Stimulated activated naive CD4-positive, alpha-beta T cell (primary cell): ENCODE results near the gene UCHL3.
"Not testable (repeated sequence)": the region's sequence is repeated elsewhere in the genome, so short reads cannot be mapped to it uniquely, and the experiment has no call there.

Experiments used
- DNase-seq, 6 experiments: peaks; one replicate each; lab custom pipeline; 2025; lab: John Stamatoyannopoulos, UW

Gene UCHL3

DNA sequence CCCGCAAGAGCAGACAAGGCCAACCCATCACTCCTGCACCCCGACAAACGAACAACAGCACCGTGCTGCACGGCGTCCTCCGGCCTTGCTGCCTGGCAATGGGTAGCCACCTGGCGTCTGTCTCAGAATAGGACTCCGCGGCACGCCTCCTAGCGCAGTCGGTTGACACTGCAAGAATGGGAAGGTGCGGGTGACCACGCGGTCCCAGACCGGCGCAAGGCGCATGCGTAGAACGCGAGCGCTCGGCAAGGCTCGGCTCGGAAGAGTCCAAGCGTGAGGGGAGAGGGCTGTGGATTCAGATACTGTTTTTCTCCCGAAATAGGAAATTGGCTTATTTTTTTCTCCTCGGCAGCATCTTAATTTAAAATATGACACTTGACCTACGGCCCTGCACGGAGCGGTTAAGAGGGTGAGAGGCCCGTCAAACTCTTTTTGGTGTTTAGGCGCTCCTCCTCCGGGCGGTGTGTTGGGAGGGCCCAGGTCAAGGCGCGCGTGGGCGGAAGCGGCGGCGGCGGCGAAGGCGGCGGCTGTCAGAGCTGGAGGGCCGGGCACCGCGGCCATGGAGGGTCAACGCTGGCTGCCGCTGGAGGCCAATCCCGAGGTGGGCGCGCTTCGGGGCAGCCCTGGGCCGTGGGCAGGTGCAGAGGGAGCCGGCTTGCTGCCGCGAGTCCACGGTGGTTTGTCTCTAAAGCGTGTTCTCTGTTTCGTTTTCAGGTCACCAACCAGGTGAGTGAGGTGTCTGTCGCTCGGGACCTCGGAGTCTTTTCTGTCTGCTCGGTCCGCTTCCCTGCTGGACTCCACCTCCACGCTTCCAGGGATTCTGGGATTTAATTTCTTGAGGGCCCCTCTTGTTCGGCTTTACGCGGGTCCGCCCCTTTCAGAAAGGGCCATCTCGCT, at the start of gene UCHL3:
UCHL3 (plus strand) TSS at position 530 of the 897 bp plus-strand sequence; CDS start at position 560, 30 bp downstream.
- DNase-seq: peak; percentile 92 to 99 (median 94)

DNA sequence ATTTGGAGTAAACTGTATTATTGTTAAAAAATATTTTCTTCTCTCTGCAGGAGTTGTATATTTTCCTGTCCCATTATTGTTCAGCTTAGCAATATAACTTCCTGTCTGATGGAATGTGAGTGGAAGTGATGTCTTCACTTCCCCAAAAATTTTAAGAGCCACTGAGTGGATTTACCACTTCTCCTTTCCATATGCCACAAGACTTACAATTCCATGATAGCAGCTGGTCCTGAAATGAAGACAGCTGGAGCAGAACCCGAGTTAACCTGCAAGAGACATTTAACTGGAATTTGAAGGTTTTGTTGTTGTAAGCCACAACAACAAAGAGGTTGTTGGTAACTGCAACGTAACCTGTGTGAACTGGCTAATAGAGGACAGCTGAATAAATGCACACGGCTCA, 44.3 kb upstream of the UCHL3 start:
- no peak for DNase-seq

DNA sequence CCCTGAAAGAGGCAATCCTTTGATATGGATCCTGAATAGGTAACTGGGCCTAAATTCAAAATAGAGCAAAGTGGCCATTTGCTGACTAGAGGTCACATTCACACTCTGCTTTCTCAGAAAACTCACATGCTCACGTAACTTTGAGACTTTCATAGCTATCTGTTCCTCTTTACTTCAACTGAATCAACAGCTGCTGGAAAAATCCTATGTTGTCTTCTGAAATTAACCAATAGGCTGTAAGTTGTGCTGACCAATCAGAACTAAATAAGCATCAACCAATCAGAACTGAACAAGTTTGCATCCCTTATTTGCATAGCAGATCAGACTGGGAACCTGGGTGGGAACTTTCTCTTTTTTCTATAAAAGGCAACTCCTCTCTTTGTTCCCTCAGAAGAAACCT, 43.6 kb upstream of the UCHL3 start:
- no peak for DNase-seq

DNA sequence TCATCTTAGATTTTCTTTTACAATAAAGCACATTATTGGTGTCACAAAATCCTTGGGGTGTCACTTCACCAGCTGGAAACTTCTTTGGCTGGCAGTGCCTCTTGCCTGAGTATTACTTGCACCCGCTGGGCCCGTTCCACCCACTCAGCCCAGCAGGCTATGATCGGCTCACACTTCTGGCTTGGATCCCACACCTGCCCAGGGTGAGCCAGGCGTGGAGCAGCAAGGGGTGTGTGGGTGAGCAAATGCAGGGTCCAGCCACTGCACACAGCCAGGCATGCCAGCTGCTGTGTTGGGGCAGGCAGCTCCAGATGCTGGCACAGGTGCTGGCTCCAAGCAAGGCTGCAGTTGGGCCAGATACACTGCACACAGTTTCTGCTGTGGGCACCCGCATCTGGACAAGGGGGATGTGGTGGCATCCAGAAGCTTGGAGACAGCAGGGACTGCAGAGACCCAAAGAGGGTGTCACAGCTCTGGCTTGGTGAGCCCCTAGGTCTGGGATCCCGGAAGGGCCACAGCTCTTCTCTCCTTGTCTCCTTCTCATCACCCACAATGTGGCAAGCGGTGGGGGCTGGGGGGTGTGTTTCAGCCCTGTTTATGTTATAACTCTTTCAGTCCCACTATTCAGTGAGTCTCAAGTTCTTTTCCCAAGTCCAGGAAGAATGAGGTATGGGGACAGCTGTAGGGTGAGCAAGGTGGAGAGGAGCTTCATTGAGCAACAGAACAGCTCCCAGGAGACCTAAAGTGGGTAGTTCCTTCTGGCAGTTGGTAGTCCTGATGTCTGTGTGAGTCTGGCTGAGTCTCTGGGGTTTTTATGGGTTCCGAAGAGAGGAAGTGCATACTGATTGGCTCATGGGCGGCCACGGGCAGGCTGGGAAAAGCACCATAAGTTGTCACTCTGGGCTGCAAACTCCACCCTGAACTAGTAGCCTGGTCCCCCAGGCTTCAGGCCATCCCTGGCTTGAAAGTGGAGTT, 42.3 kb upstream of the UCHL3 start:
- no peak for DNase-seq

DNA sequence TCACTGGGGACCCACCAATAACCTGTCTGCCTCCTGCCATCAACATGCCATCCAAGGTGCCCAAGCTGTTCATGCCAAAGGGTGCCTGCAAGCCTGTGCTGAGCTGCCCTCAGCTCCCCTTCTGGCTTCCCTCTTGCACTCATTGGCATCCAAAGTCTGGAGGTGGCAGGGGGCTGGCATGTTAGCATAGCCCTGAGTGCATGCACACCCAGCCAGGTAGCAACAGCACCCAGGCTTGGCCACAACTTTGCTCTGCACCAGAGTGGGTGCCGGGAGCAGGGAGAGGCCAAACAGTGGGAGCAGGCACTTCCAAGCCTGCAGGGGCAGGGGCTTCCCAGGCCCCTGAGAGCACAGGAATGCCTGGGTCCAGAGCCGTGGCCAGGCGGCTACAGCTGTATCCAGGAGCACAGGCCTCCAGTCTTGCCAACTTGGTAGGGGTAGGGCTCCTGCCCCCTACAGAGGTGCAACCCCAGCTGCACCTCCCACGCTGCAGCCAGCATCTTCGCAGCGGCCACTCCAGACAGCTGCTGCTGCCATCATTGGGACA, 41.5 kb upstream of the UCHL3 start:
- no peak for DNase-seq

DNA sequence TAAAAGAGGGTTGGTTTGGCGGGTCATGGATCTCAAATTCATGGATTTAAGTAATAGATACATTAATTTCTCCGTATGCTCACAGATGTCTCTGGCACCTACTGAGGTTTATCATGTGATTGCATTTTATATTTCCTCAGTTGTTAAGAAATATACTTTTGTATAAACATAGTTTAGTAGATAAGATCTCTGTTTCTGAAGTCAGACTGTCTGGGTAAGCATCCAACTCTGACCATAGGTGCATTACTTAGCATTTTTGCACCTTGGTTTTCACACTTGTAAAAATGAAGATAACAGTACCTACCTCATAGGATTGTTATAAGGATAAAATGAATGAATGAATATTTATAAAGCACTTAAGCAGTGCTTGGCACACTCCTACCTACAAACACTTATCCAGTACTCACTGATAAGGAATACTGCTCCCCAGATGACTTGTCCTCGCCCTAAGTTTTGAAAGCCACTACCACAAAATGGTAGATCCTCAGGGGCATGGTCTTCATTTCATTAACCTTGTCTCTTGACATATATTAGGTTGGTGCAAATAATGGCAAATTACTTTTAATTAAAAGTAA, 38.5 kb upstream of the UCHL3 start:
- no peak for DNase-seq

DNA sequence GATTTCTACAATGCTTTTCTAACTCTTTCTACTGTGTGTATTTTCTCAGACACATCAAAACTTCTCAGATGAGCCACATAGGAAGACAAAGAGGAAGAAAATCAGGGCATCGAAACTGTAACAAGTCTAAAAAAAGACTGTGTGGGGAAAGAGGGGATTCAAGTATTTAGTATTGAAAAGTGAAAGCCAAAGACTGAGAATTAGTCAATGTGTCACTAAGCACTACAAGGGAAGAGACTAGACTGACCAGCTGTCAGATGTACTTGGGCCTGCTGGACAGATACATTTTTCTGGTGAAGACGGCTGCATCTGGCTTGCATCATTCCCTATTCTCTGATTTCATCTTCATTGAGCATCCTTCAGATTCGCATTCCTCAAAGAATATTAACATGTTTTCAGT, 37.3 kb upstream of the UCHL3 start:
- DNase-seq: no peak

DNA sequence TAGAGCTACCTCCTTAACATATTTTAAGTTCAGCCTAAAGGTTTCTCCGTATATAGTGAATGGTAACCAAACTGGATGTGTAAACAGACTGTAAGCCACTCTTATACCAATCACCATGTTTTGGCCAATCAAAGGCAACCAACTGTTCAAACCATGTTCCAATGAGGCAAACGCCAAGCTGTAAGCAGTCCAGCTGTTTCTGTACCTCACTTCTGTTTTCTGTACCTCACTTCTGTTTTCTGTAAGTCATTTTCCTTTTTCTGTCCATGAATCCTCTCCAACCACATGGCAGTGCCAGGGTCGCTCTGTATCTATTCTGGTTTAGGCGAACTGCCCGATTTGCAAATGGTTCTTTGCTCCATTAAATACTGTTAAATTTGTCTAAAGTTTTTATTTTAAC, 36.3 kb upstream of the UCHL3 start:
- DNase-seq: no peak

DNA sequence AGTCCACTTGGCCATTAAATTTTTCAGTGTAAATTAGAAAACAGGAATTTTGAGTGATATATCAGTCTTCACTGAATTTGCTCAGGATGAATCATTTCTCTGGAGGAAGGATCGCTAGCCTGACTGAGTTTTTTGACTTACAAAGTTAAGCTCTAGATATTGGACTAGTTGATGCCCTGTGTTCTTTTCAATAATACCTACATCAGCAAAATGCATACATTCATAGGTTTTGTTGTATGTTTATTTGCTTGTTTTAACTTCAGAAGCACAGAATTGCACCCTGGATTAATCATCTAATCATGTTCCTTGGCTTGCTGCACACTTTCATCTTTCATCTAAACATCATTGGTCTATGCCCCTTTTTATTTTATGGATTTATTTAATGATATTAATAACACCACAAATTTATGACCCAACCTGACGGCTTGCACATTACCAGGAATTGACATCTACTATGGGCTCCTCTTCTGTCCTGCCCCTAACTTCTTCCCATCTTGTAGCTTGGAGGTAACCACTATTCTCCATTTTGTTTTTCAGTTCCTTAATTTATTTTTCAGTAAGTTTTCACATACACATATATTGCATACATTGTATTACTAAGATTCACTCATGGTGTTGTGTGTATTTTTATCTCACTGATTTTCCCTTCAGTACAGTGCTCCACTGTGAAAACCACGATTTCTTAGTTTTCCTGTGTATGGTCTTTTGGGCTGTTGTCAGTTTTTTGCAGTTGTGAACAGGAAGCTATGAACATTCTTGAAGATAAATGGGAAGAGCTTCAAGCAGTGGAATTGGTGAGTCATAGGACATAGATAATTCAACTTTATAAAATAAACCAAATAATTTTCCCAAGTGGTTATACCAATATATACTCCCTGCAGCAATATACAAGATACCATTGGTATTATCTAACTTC, 35.3 kb upstream of the UCHL3 start:
- no peak for DNase-seq

DNA sequence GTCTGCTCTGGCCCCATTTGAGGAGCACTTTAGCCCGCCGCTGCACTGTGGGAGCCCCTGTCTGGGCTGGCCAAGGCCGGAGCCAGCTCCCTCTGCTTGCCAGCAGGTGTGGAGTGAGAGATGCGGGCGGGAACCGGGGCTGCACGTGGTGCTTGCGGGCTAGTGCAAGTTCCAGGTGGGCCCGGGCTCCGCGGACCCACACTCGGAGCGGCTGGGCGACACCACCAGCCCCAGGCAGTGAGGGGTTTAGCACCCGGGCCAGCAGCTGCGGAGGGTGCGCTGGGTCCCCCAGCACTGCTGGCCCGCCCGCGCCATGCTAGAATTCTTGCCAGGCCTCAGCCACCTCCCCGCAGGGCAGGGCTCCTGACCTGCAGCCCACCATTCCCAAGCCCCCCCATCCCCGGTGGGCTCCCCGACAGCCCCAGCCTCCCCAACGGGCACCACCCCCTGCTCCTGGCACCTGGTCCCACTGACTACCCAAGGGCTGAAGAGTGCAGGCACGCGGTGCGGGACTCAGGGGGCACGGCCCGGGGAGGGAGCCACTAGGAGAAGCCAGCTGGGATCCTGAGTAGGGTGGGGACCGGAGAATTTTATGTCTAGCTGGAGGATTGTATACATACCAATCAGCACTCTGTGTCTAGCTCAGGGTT, 31.0 kb upstream of the UCHL3 start:
- DNase-seq: no peak

DNA sequence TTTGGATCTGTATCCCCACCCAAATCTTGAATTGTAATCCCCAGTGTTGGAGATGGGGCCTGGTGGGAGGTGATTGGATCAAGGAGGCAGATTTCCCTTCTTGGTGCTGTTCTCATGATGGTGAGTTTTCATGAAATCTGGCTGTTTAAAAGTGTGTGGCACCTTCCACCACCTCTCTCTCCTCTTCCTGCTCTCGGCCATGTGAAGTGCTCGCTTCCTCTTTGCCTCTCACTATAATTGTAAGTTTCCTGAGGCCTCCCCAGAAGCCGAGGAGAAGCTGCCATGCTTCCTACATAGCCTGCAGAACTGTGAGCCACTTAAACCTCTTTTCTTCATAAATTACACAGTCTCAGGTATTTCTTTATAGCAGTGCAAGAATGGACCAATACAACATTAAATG, 27.6 kb upstream of the UCHL3 start:
- no peak for DNase-seq

DNA sequence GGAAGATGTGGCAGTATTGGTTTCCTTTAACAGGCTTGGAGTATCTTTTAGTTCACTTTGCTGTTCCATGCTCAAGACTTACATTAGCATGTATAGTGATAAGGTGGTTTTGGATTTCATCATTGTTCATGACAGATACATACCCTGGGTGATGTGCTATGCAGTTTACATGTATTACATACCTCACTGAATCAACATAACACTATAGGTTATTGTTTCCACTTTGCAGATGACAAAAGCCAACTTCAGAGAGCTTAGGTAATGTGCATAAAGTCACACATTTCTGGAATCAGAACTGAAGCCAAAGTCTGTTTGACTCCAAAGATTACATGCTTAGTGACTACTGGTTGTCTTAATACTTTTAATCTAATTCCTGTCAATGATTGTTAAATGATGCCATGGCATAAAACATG, 19.0 kb upstream of the UCHL3 start:
- no peak for DNase-seq

DNA sequence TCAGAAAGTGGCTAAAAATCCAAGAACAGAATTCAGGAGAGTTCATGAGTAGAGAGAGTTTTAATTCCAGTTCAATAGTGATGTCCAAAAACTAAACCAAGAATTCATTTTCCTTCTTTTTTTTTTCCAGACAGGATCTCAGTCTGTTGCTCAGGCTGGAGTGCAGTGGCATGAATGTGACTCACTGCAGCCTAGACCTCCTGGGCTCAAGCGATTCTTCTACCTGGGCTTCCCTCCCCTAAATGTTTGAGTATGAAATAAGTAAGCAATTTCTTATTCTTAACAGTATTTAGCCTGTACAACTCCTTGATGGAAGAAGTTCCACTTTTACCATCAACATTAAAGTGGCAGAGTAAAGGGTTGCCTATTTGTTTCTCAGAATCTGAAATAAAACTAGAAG, 15.7 kb upstream of the UCHL3 start:
- no peak for DNase-seq

DNA sequence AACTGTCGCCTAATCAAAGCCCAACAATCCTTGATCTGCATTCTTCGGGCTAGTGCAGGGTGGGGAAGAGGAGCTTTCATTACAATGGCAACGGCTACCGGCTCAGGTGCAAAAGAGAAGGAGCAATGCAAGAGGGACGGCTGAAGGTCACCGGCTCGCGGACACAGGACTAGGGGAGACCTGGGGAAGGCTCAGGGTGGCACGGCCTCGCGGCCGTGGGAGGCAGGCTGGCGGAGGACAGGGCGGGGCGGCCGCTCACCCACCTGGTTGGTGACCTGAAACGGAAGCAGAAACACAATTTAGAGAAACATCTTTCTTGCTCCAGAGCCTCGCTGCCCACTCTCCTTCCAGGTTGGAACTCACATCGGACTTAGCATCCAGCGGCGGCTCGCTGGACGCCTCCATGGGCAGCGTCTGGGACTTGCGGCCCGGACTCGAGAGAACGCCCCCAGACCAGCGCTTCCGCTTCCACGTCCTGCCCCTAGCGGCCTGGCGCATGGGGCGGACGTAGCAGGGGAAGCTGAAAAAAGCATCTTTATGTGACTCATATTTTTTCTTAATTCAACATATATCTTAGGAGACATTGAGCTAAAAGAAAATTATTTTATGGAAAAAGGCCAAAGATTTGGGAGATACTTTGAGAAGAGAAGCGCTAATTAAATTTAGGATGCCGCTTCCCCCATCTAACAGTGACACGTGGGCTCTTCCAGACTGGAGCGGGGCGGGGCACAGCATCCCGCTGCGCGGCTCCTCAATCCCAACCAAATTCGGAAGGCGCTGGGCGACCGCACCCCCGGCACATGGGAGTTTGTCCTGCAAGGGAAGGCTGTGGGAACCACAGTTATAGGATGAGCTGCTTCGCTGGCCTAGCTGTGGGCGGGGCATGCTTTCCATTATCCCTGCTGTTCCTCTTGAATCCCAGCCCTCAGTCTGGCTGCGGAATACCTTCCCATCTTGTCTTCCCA, 11.9 kb upstream of the UCHL3 start, which contains the start of gene COMMD6:
COMMD6 (minus strand) TSS at position 441 of the 965 bp plus-strand sequence; CDS start at position 405, 36 bp downstream.
- peak; percentile 26 to 71 (median 59) for DNase-seq

DNA sequence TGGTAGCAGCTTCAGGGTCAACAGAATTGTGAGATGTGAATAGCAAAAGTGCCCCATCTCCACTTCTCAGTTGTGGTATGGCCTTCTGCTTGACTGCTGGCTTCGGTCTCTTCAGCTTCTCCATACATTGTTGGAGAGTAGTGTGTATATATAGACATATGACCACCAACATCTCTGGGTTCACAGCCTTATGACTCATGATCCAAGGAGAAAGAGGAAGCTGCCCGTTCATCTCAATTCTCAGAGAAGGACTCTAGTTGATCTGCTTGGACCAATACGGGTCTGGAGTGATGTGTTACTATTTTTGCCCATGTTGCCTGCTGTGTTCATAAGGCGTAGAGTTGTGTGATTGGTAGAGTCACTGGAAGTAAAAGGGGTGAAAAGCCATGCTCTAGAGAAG, 8.3 kb upstream of the UCHL3 start:
- no peak for DNase-seq

DNA sequence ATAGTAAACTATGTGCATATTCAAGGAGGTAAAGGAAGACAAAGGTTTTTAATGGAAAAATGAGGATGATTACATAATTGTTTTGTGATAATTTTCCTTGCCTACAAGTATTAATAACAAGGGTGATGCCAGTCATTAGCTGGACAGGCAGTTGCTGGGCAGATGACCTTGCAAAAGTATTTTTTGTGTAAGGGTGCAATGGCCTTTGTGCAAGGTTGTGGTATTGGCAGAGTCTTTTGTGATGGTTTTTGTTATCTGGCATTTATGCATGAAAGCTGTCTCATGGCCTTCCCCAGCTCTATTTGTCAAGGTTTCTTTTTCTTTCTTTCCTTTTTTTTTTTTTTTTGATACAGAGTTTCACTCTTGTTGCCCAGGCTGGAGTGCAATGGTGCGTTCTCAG, 7.6 kb upstream of the UCHL3 start:
- no peak for DNase-seq

DNA sequence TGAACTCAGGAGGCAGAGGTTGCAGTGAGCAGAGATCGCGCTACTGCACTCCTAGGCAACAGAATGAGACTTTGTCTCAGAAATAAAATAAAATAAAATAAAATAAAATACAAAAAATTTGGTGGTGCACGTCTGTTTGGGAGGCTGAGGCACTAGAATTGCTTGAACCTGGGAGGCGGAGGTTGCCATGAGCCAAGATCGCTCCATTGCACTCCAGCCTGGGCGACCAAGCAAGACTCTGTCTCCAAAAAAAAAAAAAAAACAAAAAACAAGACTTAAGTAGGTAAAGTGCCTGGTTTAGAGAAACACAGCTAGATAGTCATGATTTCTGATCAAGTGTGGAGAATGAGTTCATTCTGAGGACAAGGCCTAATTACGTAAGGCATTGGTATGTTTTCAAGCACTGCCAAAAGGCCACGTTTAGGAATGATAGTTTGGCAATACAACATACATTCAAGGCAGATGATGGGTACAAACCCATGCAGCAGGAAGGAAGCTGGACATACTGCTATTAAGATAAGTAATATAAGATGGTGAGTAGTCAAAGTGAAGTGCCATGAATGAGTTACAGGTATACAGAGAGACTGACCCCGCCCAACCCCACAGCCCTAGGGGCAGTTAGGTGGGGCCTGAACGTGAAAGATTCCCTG, 4.8 kb upstream of the UCHL3 start:
- DNase-seq: no peak

DNA sequence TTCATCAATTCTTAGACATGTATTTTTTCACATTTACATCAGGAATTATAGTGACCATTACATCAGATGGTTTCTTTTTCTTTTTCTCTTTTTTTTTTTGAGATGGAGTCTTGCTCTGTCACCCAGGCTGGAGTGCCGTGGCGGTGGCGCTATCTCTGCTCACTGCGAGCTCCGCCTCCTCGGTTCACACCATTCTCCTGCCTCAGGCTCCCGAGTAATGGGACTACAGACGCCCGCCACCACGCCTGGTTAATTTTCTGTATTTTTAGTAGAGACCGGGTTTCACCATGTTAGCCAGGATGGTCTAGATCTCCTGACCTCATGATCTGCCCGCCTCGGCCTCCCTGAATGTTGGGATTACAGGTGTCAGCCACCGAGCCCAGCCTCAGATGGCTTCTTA, 4.2 kb upstream of the UCHL3 start:
- DNase-seq: not testable (repeated sequence)

DNA sequence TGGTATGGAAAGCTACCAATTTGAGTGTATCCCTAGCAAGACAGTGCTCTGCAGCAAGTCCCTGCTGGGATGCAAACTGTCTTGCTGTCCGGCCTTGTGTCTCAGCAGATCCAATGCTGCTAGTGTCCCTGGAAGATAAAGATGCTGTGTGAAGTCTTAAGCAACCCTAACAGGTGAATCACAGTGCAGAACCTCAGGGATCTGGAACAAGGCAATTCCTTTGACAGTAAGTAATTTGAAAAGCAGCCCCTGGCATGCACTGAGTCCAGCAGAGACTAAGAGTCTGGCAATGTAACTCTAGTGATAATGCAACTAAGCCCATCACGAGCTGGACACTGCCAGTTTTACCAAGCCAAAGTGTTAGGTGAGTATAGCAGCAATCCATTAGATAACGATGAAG, 1.7 kb upstream of the UCHL3 start:
- DNase-seq: peak in 1 of 6 experiments; percentile 2
